C4-2B (cell line): ENCODE data around the gene FAM222A.

Experiments
- H3K27ac ChIP-seq: fragments of 450-650 bp; 2 replicates; pipeline ENCODE4 v1.5.1; 2017
- CTCF ChIP-seq: fragments of 450-650 bp; conservative IDR thresholded peaks from 2 replicates; pipeline ENCODE4 v1.5.1; 2017; ENCODE audit warnings: mild to moderate bottlenecking
- ZFX ChIP-seq: fragments of 450-650 bp; IDR thresholded peaks from 2 replicates; pipeline ENCODE4 v1.6.1; 2017

FAM222A gene

GRCh38 chr12:109753959-109754358, 40.3 kb downstream of the FAM222A start:
- TF ChIP-seq CTCF: no peak
- TF ChIP-seq ZFX: no peak
- H3K27ac ChIP-seq: no peak overlapping the region

GRCh38 chr12:109756457-109756856, 42.8 kb downstream of the FAM222A start:
- TF ChIP-seq ZFX: no peak
- no peak overlapping the region for H3K27ac ChIP-seq

GRCh38 chr12:109757671-109758265, 44.1 kb downstream of the FAM222A start:
- no peak overlapping the region for H3K27ac ChIP-seq

GRCh38 chr12:109758426-109759420, 45.1 kb downstream of the FAM222A start:
- no peak overlapping the region for H3K27ac ChIP-seq
- TF ChIP-seq CTCF (no peak), ZFX (no peak)

More at GRCh38 chr12:109757671-109758265, 44.1 kb downstream of the FAM222A start:
- no peak for TF ChIP-seq CTCF
- TF ChIP-seq ZFX: no peak

- no peak overlapping the region for H3K27ac ChIP-seq
- TF ChIP-seq CTCF (no peak), ZFX (no peak)
Measured at GRCh38 chr12:109759595-109759994, 46.0 kb downstream of the FAM222A start.

- TF ChIP-seq CTCF (no peak), ZFX (no peak)
- H3K27ac ChIP-seq: no peak overlapping the region
Measured at GRCh38 chr12:109760031-109760929, 46.7 kb downstream of the FAM222A start.
